H1 (cell line): ENCODE data around the gene OR10H5. TPM values are rescaled to one million over a fixed set of nuclear protein-coding genes. Genes with fewer than 3 reads are reported as not detected.

Source experiments
- CTCF ChIA-PET: fragments of 300-600 bp; sonication (Branson Sonifier 250); formaldehyde crosslinking; loops from one replicate; lab custom pipeline; 2021; ENCODE audit not compliant: partially characterized antibody; lab: Charles Lee
- POLR2A ChIA-PET: fragments of 300-600 bp; sonication (Branson Sonifier 250); formaldehyde crosslinking; loops from one replicate; lab custom pipeline; 2021; ENCODE audit warnings: inconsistent platforms; ENCODE audit not compliant: partially characterized antibody; lab: Charles Lee
- DNase-seq, 2 experiments: peaks; one replicate each; pipeline versions ENCODE4 v3.0.0 to v3.0.0-alpha.2; 2010 to 2022; ENCODE audit warnings: low spot score in 2 of 2, low read depth in 1 of 2, mixed read lengths in 1 of 2
- FAIRE-seq: peaks from 2 replicates; lab custom pipeline; 2011; peaks lifted over from hg19 to GRCh38; lab: Jason Lieb, UNC
- H2AFZ ChIP-seq: 2 replicates; pipeline ENCODE4 v1.8.1; 2012; ENCODE audit warnings: low read length, inconsistent platforms
- H2AK5ac ChIP-seq: 2 replicates; pipeline ENCODE4 v1.6.1; 2013; ENCODE audit warnings: low read depth, low read length
- H2BK120ac ChIP-seq: replicated peaks from 2 replicates; pipeline ENCODE3; 2013; ENCODE audit warnings: low read depth, low read length, inconsistent platforms
- H2BK12ac ChIP-seq: 2 replicates; pipeline ENCODE4 v1.6.1; 2013; ENCODE audit warnings: low read depth, low read length
- H2BK15ac ChIP-seq: 2 replicates; pipeline ENCODE4 v1.6.1; 2013; ENCODE audit warnings: low read length
- H2BK20ac ChIP-seq: 2 replicates; pipeline ENCODE4 v1.6.1; 2013; ENCODE audit warnings: low read length
- H2BK5ac ChIP-seq: 2 replicates; pipeline ENCODE4 v1.6.1; 2013; ENCODE audit warnings: low read depth, low read length
- H3K14ac ChIP-seq: 2 replicates; pipeline ENCODE4 v1.6.1; 2013; ENCODE audit warnings: inconsistent platforms; ENCODE audit not compliant: insufficient read length
- H3K18ac ChIP-seq: 2 replicates; pipeline ENCODE4 v1.6.1; 2013; ENCODE audit warnings: low read length; ENCODE audit errors: extremely low read depth
- H3K23ac ChIP-seq: 2 replicates; pipeline ENCODE4 v1.6.1; 2013; ENCODE audit warnings: inconsistent platforms; ENCODE audit not compliant: insufficient read length
- H3K23me2 ChIP-seq: 2 replicates; pipeline ENCODE4 v1.6.1; 2013; ENCODE audit warnings: low read depth, low read length
- H3K27ac ChIP-seq: 2 replicates; pipeline ENCODE4 v1.6.1; 2011; ENCODE audit warnings: low read depth, low read length, inconsistent platforms
- H3K27me3 ChIP-seq, 4 experiments: replicated peaks in 1 of 4; 1 replicate in 1 of 4; 2 replicates in 3 of 4; pipeline versions ENCODE4 v1.6.1 to v1.8.1; 2011 to 2013; ENCODE audit warnings: low read length in 3 of 4, mild to moderate bottlenecking in 3 of 4, inconsistent platforms in 2 of 4, mixed read lengths in 2 of 4, moderate library complexity in 1 of 4; ENCODE audit not compliant: control insufficient read depth in 3 of 4, insufficient read depth in 3 of 4; ENCODE audit errors: extremely low read depth in 1 of 4
- H3K36me3 ChIP-seq, 4 experiments: 2 replicates each; pipeline versions ENCODE4 v1.6.1 to v1.8.1; 2011 to 2013; ENCODE audit warnings: mild to moderate bottlenecking in 4 of 4, low read length in 3 of 4, moderate library complexity in 2 of 4, control low read depth in 1 of 4, inconsistent platforms in 1 of 4; ENCODE audit not compliant: insufficient read depth in 4 of 4, control insufficient read depth in 2 of 4
- H3K4ac ChIP-seq: replicated peaks from 2 replicates; pipeline ENCODE3; 2013; ENCODE audit warnings: low read length, low read depth, mixed read lengths, inconsistent platforms; ENCODE audit not compliant: insufficient read length
- H3K4me1 ChIP-seq, 4 experiments: replicated peaks in 1 of 4; 1 replicate in 1 of 4; 2 replicates in 3 of 4; pipeline versions ENCODE4 v1.6.1 to v1.8.1; 2011 to 2013; ENCODE audit warnings: low read length in 3 of 4, inconsistent platforms in 2 of 4, mixed read lengths in 1 of 4; ENCODE audit not compliant: insufficient read depth in 4 of 4, control insufficient read depth in 3 of 4
- H3K4me2 ChIP-seq, 2 experiments: 2 replicates each; pipeline versions ENCODE4 v1.6.1 to v1.8.1; 2011 to 2013; ENCODE audit warnings: low read depth in 2 of 2, low read length in 2 of 2, control low read depth in 1 of 2, inconsistent platforms in 1 of 2, mild to moderate bottlenecking in 1 of 2; ENCODE audit not compliant: insufficient read depth in 1 of 2
- H3K4me3 ChIP-seq, 4 experiments: fragments of 200-600, 300-600 bp in 1 of 4; sonication (generic), shearing (Covaris generic), sonication (Bioruptor Twin) in 1 of 4; 2 replicates each; pipeline versions ENCODE4 v1.5.1 to v1.8.1; 2011 to 2016; ENCODE audit warnings: low read length in 4 of 4, low read depth in 3 of 4, control low read depth in 2 of 4, inconsistent platforms in 2 of 4, mild to moderate bottlenecking in 2 of 4, mixed read lengths in 1 of 4, moderate library complexity in 1 of 4; ENCODE audit not compliant: insufficient read depth in 2 of 4; ENCODE audit errors: extremely low read depth in 1 of 4
- H3K56ac ChIP-seq: replicated peaks from 2 replicates; pipeline ENCODE3; 2013; ENCODE audit warnings: low read depth, mild to moderate bottlenecking, mixed read lengths, low read length, inconsistent platforms; ENCODE audit not compliant: insufficient read length
- H3K79me1 ChIP-seq: 2 replicates; pipeline ENCODE4 v1.6.1; 2013; ENCODE audit warnings: low read depth, low read length, control low read depth
- H3K79me2 ChIP-seq, 2 experiments: 2 replicates each; pipeline versions ENCODE4 v1.6.1 to v1.8.1; 2012 to 2013; ENCODE audit warnings: low read length in 2 of 2, mild to moderate bottlenecking in 2 of 2, inconsistent platforms in 1 of 2; ENCODE audit not compliant: insufficient read depth in 2 of 2, control insufficient read depth in 1 of 2
- H3K9ac ChIP-seq, 4 experiments: replicated peaks in 1 of 4; 1 replicate in 1 of 4; 2 replicates in 3 of 4; pipeline versions ENCODE4 v1.6.1 to v1.8.1; 2011 to 2013; ENCODE audit warnings: low read depth in 3 of 4, low read length in 3 of 4, control low read depth in 2 of 4, mild to moderate bottlenecking in 2 of 4, moderate library complexity in 2 of 4, inconsistent platforms in 1 of 4; ENCODE audit errors: extremely low read depth in 1 of 4
- H3K9me3 ChIP-seq, 2 experiments: 2 replicates each; pipeline versions ENCODE4 v1.6.1 to v1.8.1; 2012 to 2013; ENCODE audit warnings: mild to moderate bottlenecking in 2 of 2, moderate library complexity in 2 of 2, control low read depth in 1 of 2, inconsistent platforms in 1 of 2, low read depth in 1 of 2, low read length in 1 of 2, mixed read lengths in 1 of 2; ENCODE audit not compliant: insufficient read depth in 2 of 2
- H4K20me1 ChIP-seq, 2 experiments: replicated peaks in 1 of 2; 2 replicates each; pipeline versions ENCODE3 to v1.8.1; 2011 to 2013; ENCODE audit warnings: inconsistent platforms in 2 of 2, low read length in 2 of 2, mild to moderate bottlenecking in 1 of 2; ENCODE audit not compliant: insufficient read depth in 2 of 2, control insufficient read depth in 1 of 2
- H4K5ac ChIP-seq: 2 replicates; pipeline ENCODE4 v1.6.1; 2013; ENCODE audit warnings: low read length, low read depth, mixed read lengths, inconsistent platforms; ENCODE audit not compliant: insufficient read length
- H4K8ac ChIP-seq: 2 replicates; pipeline ENCODE4 v1.8.0; 2013; ENCODE audit warnings: mild to moderate bottlenecking, moderate library complexity, low read length, inconsistent platforms; ENCODE audit not compliant: insufficient read depth; ENCODE audit errors: extremely low read depth
- H4K91ac ChIP-seq: replicated peaks from 2 replicates; pipeline ENCODE3; 2013; ENCODE audit warnings: low read length, mixed read lengths, inconsistent platforms; ENCODE audit not compliant: insufficient read length
- PHF8 ChIP-seq: fragments of 200-600 bp; sonication (generic); conservative IDR thresholded peaks from 2 replicates; pipeline ENCODE4 v1.7.1; 2012; ENCODE audit warnings: low read depth, mild to moderate bottlenecking, inconsistent platforms, low read length, moderate library complexity
- WGBS, 2 experiments: shearing (Covaris generic) in 1 of 2; methylation state at CpG; one replicate each; pipeline versions ENCODE4 v1.1.6 to v1.1.7; 2013 to 2015; ENCODE audit warnings: low lambda C conversion rate in 2 of 2, mixed read lengths in 2 of 2, inconsistent platforms in 1 of 2, low coverage in 1 of 2, missing lambda C conversion rate in 1 of 2; ENCODE audit not compliant: insufficient replicate concordance in 2 of 2, insufficient coverage in 1 of 2, insufficient read length in 1 of 2; ENCODE audit errors: extremely low coverage in 1 of 2, missing lambda C conversion rate in 1 of 2; 5-methylcytosine and 5-hydroxymethylcytosine counted together
- polyA plus RNA-seq, 7 experiments: library from polyadenylated mRNA; depleted of rRNA in 3 of 7; stranded (reverse) in 5 of 7; unstranded in 2 of 7; fragments of >200 nt in 5 of 7; fragments of 200-250 nt in 2 of 7; gene quantifications; 1 replicate in 5 of 7; 2 replicates in 1 of 7; 4 replicates in 1 of 7; pipeline versions ENCODE4 v1.2.1 to v1.2.3, GENCODE V29; 2011 to 2013; ENCODE audit warnings: missing spikeins in 2 of 7, mixed read lengths in 2 of 7
- total RNA-seq: library from RNA; stranded (reverse); fragmentation: NEBNext Ultra II Directional; extraction: Animal tissue kit (Norgen Biotek cat#: 25700); gene quantifications from 2 replicates; pipeline ENCODE4 v1.2.1, GENCODE V29; 2021

Gene OR10H5
- total and polyA plus RNA-seq, 2 of the 8 experiments (the other 6 are each of a cell fraction or from before 2014, with no cell fraction given) = not detected

DNA sequence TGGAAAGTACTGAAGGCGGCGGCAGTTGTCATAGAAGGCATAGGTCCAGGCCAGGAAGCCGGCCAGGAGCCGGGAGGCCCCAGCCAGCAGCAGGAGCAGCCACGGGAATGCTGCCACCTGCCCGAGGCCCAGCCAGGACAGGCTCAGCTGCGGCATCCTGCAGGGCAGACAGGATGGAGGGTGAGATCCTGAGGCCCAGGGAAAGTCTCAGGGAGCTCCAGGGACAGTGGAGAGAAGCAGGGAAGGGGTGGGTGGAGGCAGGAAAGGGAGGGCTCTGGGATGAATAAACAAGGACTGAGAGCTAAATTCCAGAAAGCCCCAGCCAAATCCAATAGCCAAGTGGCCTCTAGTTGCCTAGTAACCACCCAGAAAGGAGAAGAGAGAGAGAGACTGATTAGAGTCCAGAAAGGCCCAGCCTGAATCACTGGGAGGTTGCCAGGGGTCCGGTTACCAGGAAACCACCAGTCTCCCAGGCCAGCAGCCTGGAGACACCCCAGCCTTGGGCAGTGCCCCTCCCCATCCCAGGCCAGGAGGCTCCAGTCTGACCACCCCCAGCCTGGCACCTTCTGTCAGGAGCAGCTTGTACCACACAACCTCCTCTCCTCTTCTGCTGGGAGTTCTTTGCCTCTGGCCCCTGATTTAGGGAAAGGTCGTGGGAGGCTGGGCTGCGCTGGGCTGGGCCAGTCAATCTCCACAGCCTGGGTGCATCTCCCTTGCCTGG, 7.5 kb upstream of the OR10H5 start:
- Histone ChIP-seq H3K14ac (no peak overlapping the region), H3K56ac (no peak overlapping the region), H3K9ac (no peak overlapping the region), H3K4ac (no peak overlapping the region), H2BK12ac (no peak overlapping the region), H3K27ac (no peak overlapping the region), H3K18ac (no peak overlapping the region), H3K4me2 (no peak overlapping the region), H3K23me2 (no peaks in the 10 kb centered on the region; the same call in 1 of the 2 replicates), H3K36me3 (no peaks in the 10 kb centered on the region), H4K91ac (no peak overlapping the region), H3K4me3 (no peak overlapping the region), H2AFZ (no peak overlapping the region), H3K4me1 (no peaks in the 10 kb centered on the region), H2BK5ac (no peak overlapping the region), H4K5ac (no peak overlapping the region), H3K79me1 (no peaks in the 10 kb centered on the region), H3K79me2 (no peaks in the 10 kb centered on the region), H3K23ac (no peak overlapping the region), H4K20me1 (no peaks in the 10 kb centered on the region), H2AK5ac (no peak overlapping the region), H2BK120ac (no peak overlapping the region), H4K8ac (no peak overlapping the region), H2BK20ac (no peak overlapping the region), H3K9me3 (peaks cover 54 to 79% of the 10 kb centered on the region in 2 experiments), H2BK15ac (no peak overlapping the region), H3K27me3 (no peaks in the 10 kb centered on the region)
- no peak for DNase-seq
- ChIA-PET POLR2A (no interaction called here), CTCF (interaction anchor here (0.5 kb wide), 1 partner anchor 1915 kb away, joined by 3 read pairs; no protein-coding TSS in a partner anchor)
- 84% methylated on average over 7 of the region's 10 CpGs; no CpG with 5 or more reads in 1 of the 2 experiments for WGBS, 2 experiments
- FAIRE-seq = no peak
- TF ChIP-seq PHF8 = no peak
